HG03558 (cell line): Measurements from ENCODE around the gene TLL1.

Experiments used
- ATAC-seq: cut with Tn5 transposase; IDR thresholded peaks from one replicate; pipeline ENCODE4 v1.9.1; 2021; ENCODE audit warnings: moderate number of reproducible peaks; ENCODE audit not compliant: unreplicated experiment; ENCODE audit errors: extremely low read depth

Gene TLL1

DNA sequence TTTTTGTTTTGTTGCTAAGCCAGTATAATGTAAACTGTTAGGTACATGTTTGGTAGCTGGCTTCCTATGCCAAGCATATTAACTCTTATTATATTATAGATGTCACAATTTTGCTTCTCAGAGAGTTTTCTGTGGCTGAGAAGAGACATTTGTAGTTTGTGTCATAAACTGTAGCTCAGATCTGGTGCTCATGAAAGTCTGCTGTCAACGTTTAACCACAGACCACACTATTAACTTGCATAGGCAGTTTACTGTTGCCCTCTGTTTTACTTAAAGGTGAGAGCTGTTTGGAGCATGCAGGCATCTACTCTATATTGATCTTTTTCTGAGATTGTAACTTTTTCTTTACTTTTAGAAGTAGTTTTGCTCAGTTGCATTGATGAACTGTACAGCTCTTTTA, 166.8 kb downstream of the TLL1 start:
- ATAC-seq, result no peak

DNA sequence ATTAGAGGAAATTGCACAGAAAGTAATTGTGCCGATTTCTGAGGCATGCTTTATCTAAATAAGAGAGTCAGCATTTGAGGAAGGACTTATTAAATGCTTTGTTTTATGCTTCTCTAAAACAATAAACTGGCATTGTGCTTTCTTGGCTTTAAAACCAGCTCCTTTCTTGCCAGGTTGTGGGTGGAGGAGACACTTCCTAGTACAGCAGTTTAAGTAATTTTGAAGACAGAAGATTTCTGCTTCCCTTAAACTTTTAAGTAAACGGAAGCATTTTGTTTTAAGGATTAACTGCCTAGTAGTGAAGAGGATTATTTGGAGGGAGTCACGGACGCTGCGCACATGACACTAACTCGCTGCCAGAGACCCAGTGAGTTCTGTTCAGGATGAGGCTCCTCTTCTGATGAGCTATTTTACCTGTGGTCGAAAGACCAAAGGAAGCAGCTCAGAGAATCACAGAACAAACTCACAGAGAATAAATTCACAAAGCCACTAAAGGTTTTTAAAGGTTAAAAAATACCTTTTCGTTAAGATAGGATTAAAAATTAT, 169.5 kb downstream of the TLL1 start:
- no peak for ATAC-seq

GRCh38 chr4:166043801-166044200, 170.8 kb downstream of the TLL1 start:
- no peak for ATAC-seq

DNA sequence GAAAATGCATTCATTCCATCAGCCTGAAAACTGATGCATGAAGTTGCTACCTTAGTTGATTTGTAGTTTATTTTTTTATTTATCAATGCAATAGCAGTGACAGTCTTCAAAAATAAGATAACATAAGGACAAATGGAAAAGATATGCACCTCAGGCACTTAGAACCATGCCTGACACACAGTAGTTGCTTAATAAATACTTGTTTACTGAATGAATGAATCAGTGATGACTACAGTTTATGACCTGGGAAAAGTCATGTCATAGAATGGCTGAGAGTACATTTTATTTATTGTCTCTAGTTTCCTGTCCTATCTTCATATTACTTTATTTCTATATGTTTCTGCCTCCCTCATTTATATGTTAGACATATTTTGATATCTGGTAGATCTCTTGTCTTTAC, 171.8 kb downstream of the TLL1 start:
- ATAC-seq, result no peak

- ATAC-seq, result no peak
These were observed 172.4 kb downstream of the TLL1 start for GRCh38 chr4:166045457-166045856.

GRCh38 chr4:166049036-166049435, 176.0 kb downstream of the TLL1 start:
- ATAC-seq, result no peak

DNA sequence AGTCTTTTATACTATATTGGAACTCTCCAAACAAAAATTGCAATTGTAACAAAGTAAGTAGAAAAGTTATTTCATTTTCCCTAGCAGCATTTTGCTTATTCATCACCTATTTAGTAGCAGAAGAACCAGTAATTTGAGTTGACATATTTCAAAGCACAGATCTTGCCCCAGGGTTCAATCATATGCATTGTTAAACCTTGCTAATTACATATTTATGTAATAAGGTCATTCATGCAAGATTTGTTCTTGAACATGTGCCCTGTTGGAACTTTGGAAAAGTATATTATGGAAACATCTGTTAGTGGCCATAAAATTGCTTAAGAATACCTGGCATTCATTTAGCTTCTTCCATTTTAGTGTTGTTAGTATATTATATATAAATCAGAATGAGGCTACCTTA, 191.7 kb downstream of the TLL1 start:
- ATAC-seq, result no peak

GRCh38 chr4:166065324-166065723, 192.3 kb downstream of the TLL1 start:
- ATAC-seq, result no peak

GRCh38 chr4:166066936-166067335, 193.9 kb downstream of the TLL1 start:
- ATAC-seq, result no peak

GRCh38 chr4:166067915-166068314, 194.9 kb downstream of the TLL1 start:
- ATAC-seq, result no peak

GRCh38 chr4:166073783-166074182, 200.7 kb downstream of the TLL1 start:
- ATAC-seq, result no peak

DNA sequence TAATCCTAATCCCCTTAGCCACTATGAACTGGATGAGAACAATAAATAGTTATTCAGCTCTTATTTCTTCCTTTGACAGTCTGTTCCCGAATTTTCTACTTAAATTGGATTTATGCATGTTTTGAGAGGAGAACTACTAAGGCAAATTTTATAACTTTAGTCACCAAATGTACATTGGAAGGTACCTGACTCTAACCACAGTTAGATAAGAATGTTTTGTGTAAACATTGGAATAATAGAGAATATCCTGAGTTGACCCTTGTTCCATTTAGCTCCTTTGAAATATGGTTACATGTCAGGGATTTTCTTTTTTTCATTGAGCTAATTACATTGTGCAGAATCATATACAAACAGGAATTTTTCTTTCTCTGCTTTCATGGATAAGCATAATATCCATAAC, 202.6 kb downstream of the TLL1 start:
- no peak for ATAC-seq

- ATAC-seq, result no peak
These were observed 204.7 kb downstream of the TLL1 start for GRCh38 chr4:166077782-166078181.

DNA sequence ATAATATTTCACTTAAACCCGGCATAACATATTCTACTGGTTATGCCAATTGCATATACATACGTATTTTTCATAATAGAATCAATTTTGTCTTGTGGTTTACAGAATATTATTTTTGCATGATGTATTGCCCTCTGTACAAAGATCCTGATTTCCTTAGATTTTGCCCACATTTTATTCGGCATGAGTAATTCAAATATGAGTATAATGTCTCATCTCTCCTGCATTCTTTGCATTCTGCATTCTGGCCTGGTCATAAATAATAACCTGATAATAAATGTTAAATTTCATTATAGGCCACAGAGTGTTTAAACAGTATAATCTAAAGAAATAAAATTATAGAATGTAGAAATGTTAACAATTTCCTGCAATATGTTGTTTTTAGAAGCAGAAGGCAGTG, 205.3 kb downstream of the TLL1 start:
- no peak for ATAC-seq

- ATAC-seq, result no peak
These were observed 205.9 kb downstream of the TLL1 start for GRCh38 chr4:166078955-166079354.

DNA sequence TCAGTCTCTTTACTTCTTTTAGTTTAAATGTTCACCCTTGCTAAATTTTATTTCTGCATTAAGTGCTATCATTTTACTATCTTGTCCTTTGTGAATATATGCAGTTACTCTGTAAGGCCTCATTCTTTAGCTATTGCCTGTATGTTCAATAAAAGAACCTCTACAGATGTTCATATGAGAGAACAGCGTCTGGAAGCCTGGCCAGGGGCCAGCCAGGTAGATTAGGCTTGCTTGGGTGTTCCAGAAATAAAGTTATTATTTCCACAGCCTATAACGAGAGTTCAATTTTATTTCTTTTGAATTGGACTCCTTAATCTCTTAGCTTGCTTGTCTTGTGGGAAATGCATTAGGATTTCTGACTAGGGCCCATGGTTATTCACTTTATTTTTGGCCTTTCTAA, 214.5 kb downstream of the TLL1 start:
- no peak for ATAC-seq

GRCh38 chr4:166088576-166088975, 215.5 kb downstream of the TLL1 start:
- ATAC-seq, result no peak

- ATAC-seq, result no peak
These were observed 218.1 kb downstream of the TLL1 start for GRCh38 chr4:166091146-166091545.

- ATAC-seq, result no peak
These were observed 219.0 kb downstream of the TLL1 start for GRCh38 chr4:166091912-166092510.

DNA sequence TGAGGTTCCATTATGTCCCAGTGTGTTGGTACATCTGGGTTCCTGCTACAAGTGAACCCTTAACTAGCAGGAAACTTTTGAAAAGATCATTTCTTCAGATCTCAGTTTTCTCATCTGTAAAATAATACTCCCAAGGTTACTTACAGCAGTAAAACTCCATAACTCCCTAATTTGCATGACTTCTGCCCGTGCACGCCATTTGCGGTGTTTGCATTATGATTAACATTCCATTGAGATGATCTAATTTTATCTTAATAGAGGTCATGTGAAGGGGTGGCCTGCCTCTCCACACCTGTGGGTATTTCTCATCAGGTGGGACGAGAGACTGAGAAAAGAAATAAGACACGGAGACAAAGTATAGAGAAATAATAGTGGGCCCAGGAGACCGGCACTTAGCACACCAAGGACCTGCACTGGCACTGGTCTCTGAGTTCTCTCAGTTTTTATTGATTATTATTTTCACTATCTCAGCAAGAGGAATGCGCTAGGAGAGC, 219.8 kb downstream of the TLL1 start:
- ATAC-seq, result no peak

DNA sequence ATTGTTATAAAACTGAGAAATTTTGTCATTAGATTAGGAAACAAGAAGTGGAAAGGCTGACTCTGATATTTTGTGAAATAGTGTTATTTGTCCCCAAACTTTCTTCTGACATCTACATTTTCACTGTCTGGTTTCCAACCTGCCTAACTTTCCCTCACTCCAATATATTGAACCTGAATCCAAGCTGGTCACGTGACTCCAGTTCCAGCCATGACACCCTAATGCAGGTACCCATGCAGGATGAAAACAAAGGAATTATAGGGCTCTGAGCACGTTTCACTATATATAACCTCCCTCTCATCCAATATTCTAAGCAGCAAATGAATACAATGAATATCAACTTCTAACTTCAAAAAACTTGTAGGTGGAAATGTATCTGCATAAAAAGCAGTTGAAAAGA, 231.6 kb downstream of the TLL1 start:
- no peak for ATAC-seq

DNA sequence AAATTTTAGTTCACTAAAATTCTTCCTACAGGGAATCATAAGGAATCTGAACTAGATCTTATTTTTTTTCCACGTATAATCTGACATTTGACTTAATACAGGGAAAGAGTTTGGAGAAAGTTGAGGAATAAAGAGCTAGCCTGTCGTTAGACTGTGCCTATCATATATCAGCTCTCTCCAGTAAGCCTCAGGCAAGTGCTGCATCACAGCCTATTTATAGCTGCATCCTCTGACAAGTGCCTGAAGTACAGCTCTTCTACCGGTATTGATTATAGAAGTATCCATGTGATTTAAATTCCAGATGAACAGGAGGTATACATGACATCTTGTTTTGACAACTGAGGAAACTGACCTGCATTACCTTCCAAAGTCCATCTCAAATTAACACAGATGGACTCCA, 248.9 kb downstream of the TLL1 start:
- no peak for ATAC-seq
